AG08395 (cell line): Measurements from ENCODE around the gene SORBS1.

ENCODE experiments used
- DNase-seq: peaks from one replicate; pipeline ENCODE4 v3.0.0; 2012; ENCODE audit warnings: mixed read lengths, low spot score

The SORBS1 gene

DNA sequence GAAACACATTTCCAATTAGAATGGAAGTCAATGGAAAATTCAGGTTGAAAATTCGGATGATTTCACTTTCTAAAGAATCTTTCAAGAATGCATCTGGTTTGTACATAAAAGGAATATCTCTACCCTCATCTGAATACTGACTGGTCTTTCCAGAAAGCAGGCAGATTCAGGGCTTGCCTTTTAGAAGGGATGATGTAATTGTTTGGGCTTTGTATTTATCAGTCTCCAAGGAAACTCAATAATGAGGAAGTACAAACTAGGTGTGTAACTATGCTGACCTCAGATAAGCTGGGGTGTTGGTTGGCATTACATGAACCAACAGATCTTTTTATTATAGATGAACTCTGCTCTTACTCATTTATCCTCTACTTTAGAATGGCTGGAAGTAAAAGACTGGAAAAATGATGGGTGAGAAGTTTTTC, 294.5 kb downstream of the SORBS1 start:
- peak; percentile 81 for DNase-seq

DNA sequence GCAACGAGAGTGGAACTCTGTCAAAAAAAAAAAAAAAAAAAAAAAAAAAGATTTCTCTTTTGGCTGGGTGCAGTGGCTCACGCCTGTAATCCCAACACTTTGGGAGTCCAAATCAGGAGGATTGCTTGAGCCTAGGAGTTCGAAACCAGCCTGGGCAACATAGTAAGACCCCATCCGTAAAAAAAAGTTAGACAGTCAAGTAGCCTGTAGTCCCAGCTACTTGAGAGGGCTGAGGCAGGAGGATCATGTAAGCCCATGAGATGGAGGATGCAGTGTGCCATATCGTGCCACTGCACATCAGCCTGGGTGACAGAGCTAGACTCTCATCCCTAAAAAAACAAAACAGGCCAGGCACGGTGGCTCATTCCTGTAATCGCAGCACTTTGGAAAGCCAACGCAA, 295.6 kb downstream of the SORBS1 start:
- DNase-seq = no peak

GRCh38 chr10:95264227-95265051, 296.7 kb downstream of the SORBS1 start:
- DNase-seq = no peak

- DNase-seq = no peak
Observed at GRCh38 chr10:95263864-95264226, 297.3 kb downstream of the SORBS1 start.

DNA sequence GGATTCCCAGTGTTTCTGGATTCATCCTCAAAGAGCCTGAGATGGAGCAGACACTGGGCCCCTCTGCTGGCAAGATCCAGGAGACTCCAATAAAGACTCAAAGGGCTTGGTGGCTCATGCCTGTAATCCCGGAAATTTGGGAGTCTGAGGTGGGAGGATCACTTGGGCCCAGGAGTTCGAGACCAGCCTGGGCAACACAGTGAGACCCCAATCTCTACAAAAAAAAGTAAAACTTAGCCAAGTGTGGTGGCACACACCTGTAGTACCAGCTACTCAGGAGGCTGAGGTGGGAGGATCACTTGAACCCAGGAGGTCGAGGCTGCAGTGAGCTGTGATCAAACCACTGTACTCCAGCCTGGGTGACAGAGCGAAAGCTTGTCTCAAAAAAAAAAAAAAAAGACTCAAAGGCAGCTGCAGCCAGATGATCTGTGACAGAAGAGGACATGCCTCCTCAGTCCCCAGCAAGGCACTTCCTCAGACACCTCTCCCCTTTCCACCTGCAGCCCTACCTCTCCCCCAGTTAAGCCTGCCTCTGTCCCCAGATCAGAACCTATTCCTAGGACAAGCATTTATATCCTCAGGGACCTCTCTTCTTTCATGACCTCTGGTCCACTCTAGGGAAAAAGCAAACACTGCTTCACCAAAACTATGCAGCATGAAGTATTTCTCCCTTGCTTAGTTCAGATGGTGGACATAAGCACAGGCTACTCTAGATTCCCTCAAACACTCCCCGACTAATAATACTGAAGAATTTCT, 298.2 kb downstream of the SORBS1 start:
- DNase-seq = no peak

DNA sequence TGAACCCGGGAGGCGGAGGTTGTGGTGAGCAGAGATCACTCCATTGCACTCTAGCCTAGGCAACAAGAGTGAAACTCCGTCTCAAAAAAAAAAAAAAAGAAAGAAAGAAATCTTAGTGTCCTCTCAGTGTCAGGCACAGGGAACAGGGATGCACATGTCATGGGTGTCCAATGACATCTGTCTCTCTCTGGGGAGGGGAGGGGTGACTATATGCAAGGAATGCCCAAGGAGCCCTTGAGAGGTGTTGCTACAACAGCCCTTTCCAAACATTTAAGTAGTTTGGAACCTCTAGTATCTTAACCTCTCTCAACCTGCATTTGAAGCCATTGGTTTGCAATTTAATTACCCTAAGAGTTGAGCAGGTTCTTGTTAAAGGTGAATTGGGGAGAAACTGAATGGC, 299.2 kb downstream of the SORBS1 start:
- no peak for DNase-seq
